H4 (cell line): Measurements from ENCODE around the gene PGC. TPM values are rescaled to one million over a fixed set of nuclear protein-coding genes. Genes with fewer than 3 reads are reported as not detected.
A peak's percentile ranks its signal among the peaks of the same experiment; 100 is the strongest.

ENCODE experiments used
- DNase-seq: peaks from one replicate; pipeline ENCODE4 v3.0.0-alpha.2; 2015; ENCODE audit warnings: low spot score
- total RNA-seq: library from RNA; depleted of rRNA; stranded (reverse); fragments of >200 nt; shearing (Covaris generic); gene quantifications from 2 replicates; pipeline ENCODE4 v1.2.3, GENCODE V29; 2014; rRNA removed

PGC gene
- total RNA-seq, 1 experiment from 2014 or later: not detected

- peak; percentile 69 for DNase-seq
Measured at GRCh38 chr6:41697861-41698781, 49.1 kb downstream of the PGC start.

GRCh38 chr6:41696788-41697187, 50.4 kb downstream of the PGC start:
- no peak for DNase-seq

DNA sequence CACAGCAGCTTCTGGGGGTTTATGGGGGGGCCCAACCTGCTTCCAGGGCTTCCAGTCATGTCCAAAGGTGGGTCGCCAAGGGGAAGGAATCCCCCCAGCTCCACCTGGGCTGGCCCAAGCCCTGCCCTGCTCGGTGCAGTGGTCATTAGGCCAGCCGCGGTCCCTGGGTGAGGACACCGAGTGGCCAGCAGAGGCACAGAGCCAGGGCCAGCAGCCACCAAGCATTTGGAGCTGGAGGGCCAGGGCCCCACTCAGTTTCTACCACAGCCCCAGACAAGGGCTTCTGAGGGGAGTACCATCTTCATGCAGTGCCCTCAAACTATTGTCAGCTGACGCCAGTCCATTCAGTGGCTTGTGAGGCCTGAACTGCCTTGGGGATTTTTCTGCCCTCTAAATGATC, 51.4 kb downstream of the PGC start:
- DNase-seq: no peak

GRCh38 chr6:41694815-41695526, 52.2 kb downstream of the PGC start:
- no peak for DNase-seq

- no peak for DNase-seq
Measured at GRCh38 chr6:41693281-41694240, 53.6 kb downstream of the PGC start.

DNA sequence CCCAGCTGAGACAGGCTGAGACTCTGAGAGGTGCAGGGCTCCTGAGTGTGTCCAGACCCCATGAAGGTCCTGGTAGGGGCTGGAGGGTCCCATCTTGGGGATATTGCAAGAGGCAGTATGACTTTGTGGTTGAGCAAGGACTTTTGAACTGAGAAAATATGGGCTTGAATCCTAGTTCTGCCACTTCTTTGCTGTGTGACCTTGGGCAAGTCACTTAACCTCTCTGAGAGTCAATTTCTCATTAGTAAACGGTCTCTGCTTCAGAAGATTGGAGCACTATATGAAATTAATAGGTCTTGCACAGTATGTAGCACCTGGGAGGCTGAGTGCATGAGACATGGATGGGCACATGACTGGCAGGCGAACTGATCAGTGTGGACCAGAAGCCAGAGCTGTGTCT, 54.5 kb downstream of the PGC start:
- no peak for DNase-seq

GRCh38 chr6:41692080-41692675, 55.0 kb downstream of the PGC start:
- no peak for DNase-seq

- DNase-seq: no peak
Measured at GRCh38 chr6:41691426-41692079, 55.6 kb downstream of the PGC start.

- DNase-seq: no peak
Measured at GRCh38 chr6:41690541-41691330, 56.5 kb downstream of the PGC start.

DNA sequence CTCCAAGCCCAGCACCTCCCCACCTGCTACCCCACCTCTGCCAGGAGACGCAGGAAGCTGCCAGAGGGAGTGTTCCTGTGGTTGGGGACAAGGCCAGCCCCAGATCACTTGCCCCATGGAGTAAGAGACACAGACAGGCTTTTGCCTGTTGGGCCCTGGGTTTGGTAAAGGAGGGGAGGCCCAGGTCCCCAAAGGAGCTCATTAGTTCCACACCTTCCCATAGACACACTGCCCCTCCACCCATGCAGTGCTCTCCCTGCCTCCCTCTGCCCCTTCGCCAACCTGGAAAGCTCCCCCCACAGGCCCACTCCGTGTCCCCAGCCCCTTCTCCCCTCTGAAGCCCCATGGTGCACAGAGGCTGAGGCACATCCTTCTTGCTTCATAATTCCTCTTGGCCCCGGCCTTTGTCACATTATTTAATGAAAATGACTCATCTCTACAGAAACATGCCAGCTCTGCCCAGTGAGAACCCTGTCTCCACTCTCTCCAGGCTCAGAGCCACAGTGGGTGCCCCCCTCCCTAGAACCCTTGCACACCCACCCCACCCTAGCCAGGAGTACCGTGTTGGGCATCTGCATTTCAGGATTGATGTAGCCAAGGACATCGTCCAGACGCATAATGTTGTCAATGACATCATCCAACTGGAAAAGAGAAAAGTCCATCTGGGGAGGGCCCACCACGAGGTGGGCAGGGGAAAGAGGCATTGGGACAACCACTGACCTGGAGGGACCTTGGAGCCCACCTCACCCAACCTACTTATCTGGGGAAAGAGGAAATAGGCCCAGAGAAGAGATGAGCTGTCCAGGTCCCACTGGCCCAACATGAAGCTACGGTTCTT, 57.8 kb downstream of the PGC start:
- no peak for DNase-seq

DNA sequence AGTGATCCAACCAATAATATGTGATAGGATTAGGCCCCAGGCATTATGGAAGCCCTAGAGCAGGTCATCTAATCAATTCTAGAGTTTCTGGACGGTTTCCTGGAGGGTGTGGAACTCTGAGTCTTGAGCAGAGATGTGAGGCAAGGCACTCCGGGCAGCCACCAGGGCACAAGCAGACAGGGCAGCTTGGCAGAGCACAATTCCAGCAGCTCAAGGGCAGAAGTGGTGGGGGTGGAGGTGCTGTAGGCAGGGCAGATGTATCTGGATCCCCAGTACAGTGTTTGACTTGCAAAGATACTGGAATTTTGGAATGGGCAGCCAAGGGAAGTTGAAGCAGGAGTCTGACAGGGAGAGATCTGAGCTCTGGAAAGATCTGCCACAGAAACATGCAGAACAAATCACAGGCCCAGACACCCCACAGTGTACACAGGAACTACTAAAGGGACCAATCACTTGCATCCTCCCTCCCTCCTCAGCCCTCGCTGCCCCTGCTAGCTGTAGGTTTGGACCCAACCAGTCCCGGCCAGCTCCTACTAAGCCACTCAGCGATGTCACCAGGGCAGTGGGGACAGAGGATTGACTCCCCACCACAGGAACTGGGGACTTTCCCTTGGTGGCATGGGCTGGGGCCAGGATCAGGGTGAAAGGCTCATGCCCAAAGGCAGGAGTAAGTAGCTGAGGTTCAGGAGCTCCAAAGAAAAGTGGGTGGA, 58.8 kb downstream of the PGC start:
- no peak for DNase-seq

- no peak for DNase-seq
Measured at GRCh38 chr6:41687501-41688175, 59.6 kb downstream of the PGC start.

Other genes with a start within 250 kb of the PGC start
- gene FOXP4, start 201.0 kb downstream of the PGC start, total RNA-seq: 2.7 and 3.1 TPM in 2 replicates
- 0.72 TPM in 1 of 2 replicates, not detected in the other for gene MDFI, start 108.9 kb downstream of the PGC start, total RNA-seq
- gene TFEB, start 11.8 kb downstream of the PGC start, total RNA-seq: 1.6 and 9.2 TPM in 2 replicates
- 0.66 and 1.1 TPM in 2 replicates for gene FRS3, start 32.5 kb upstream of the PGC start, total RNA-seq
- gene PRICKLE4, start 33.4 kb upstream of the PGC start, total RNA-seq: not detected in 2 replicates
- 222 and 348 TPM in 2 replicates for gene TOMM6, start 40.3 kb upstream of the PGC start, total RNA-seq
- gene USP49, start 148.0 kb upstream of the PGC start, total RNA-seq: 1.4 and 1.8 TPM in 2 replicates
- 49.4 and 51.8 TPM in 2 replicates for gene MED20, start 173.7 kb upstream of the PGC start, total RNA-seq
- 25.0 and 27.8 TPM in 2 replicates for gene BYSL, start 174.1 kb upstream of the PGC start, total RNA-seq
- gene CCND3, start 194.4 kb upstream of the PGC start, total RNA-seq: 50.0 and 51.3 TPM in 2 replicates